ENCODE results near the gene PCDHA1. TPM values are rescaled to one million over a fixed set of nuclear protein-coding genes. Genes with fewer than 3 reads are reported as not detected.

PCDHA1 gene
- total and polyA plus RNA-seq, 2 of the 13 experiments (the other 11 are each of a cell fraction or from before 2014, with no cell fraction given): not detected

DNA sequence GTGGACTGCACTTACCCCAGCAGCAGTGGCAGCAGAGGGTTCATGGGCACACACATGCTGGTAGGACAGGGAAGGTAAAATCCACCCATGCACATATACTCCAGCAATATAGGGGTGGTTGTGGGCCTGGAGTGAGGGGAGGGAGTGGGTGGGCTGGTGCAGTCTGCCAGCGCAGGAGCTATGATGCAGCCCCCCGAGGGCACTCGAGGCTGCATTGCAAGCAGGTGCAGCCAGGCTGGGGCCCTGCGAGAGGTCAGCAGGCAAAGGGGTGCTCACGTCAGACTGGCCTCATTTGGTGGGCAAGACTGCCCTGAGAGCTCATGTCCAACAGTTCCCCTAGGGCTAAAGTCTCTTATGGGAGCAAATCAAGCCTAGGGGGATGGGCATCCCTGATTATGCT is 32.4 kb upstream of the PCDHA1 start:
- in situ Hi-C loops (cut with HindIII; ENCODE audit: extremely low pct_ligation_motif_present, low pct_unique_long_range_greater_than_20kb): loop anchor here (25.0 kb wide), 1 partner anchor 509 kb away; no protein-coding TSS in a partner anchor
- Histone ChIP-seq H3K9me3 (ENCODE audit: low read length) (peaks cover 37% of the 10 kb centered on the region), H3K27me3 (ENCODE audit: control insufficient read depth in 1 of 2, insufficient read depth in 2 of 2, low read length in 2 of 2) (no peaks in the 10 kb centered on the region), H2AFZ (ENCODE audit: low read length) (no peak overlapping the region), H3K9ac (ENCODE audit: insufficient read depth, low read depth, low read length) (no peak overlapping the region), H4K20me1 (ENCODE audit: insufficient read depth, low read length) (no peaks in the 10 kb centered on the region), H3K4me2 (ENCODE audit: low read depth, low read length) (no peak overlapping the region), H3K27ac (ENCODE audit: extremely low read length, insufficient read depth, low read length) (no peak overlapping the region), H3K4me3 (replicated peaks in 1 of 3; ENCODE audit: insufficient read depth in 1 of 3, low read depth in 2 of 3, low read length in 3 of 3) (no peak overlapping the region), H3K4me1 (ENCODE audit: insufficient read depth, low read length) (no peaks in the 10 kb centered on the region), H3K79me2 (ENCODE audit: insufficient read depth, low read length) (no peaks in the 10 kb centered on the region), H3K36me3 (replicated peaks in 1 of 2; ENCODE audit: control insufficient read depth in 1 of 2, insufficient read depth in 2 of 2, low read length in 2 of 2) (no peaks in the 10 kb centered on the region)
- CTCF ChIA-PET (ENCODE audit: low intra/inter-chr PET ratio, low total read pairs): no interaction called here
- WGBS (ENCODE audit: low lambda C conversion rate): 0% methylated on average over 3 of the region's 5 CpGs
- TF ChIP-seq ZNF138 (CRISPR knock-in tag; IDR thresholded peaks at IDR 0.05; ENCODE audit: low read depth): no peak
- TF ChIP-seq, protein P1, sequence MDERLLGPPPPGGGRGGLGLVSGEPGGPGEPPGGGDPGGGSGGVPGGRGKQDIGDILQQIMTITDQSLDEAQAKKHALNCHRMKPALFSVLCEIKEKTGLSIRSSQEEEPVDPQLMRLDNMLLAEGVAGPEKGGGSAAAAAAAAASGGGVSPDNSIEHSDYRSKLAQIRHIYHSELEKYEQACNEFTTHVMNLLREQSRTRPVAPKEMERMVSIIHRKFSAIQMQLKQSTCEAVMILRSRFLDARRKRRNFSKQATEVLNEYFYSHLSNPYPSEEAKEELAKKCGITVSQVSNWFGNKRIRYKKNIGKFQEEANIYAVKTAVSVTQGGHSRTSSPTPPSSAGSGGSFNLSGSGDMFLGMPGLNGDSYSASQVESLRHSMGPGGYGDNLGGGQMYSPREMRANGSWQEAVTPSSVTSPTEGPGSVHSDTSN (CRISPR knock-in tag; IDR thresholded peaks at IDR 0.05): no peak
- TF ChIP-seq YEATS4 (CRISPR knock-in tag; IDR thresholded peaks at IDR 0.05; ENCODE audit: borderline replicate concordance): no peak
- TF ChIP-seq TOE1 (CRISPR knock-in tag; IDR thresholded peaks at IDR 0.05): no peak
- TF ChIP-seq, protein P2, sequence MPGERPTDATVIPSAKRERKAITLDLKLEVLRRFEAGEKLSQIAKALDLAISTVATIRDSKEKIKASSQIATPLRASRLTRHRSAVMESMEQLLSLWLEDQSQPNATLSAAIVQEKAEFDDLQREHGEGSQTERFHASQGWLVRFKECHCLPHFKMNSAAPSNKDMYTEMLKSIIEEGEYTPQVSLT (CRISPR knock-in tag; IDR thresholded peaks at IDR 0.05; ENCODE audit: borderline replicate concordance, low read depth): no peak
- TF ChIP-seq YY1 (IDR thresholded peaks at IDR 0.05; ENCODE audit: insufficient read depth, insufficient replicate concordance, low read depth, low read length): no peak
- no peak for TF ChIP-seq ETV5 (CRISPR knock-in tag; IDR thresholded peaks at IDR 0.05; ENCODE audit: borderline replicate concordance)
- no peak for TF ChIP-seq SOX13 (IDR thresholded peaks at IDR 0.05)
- no peak for TF ChIP-seq SOX13 (CRISPR knock-in tag; conservative IDR thresholded peaks at IDR 0.05 in 1 of 2, IDR thresholded peaks at IDR 0.05 in 1 of 2)
- TF ChIP-seq IKZF1 (IDR thresholded peaks at IDR 0.05): no peak
- no peak for TF ChIP-seq PTBP1 (IDR thresholded peaks at IDR 0.05; ENCODE audit: low read depth, low read length, poor library complexity, severe bottlenecking)
- no peak for TF ChIP-seq RFX1 (IDR thresholded peaks at IDR 0.05)
- TF ChIP-seq, protein P3, sequence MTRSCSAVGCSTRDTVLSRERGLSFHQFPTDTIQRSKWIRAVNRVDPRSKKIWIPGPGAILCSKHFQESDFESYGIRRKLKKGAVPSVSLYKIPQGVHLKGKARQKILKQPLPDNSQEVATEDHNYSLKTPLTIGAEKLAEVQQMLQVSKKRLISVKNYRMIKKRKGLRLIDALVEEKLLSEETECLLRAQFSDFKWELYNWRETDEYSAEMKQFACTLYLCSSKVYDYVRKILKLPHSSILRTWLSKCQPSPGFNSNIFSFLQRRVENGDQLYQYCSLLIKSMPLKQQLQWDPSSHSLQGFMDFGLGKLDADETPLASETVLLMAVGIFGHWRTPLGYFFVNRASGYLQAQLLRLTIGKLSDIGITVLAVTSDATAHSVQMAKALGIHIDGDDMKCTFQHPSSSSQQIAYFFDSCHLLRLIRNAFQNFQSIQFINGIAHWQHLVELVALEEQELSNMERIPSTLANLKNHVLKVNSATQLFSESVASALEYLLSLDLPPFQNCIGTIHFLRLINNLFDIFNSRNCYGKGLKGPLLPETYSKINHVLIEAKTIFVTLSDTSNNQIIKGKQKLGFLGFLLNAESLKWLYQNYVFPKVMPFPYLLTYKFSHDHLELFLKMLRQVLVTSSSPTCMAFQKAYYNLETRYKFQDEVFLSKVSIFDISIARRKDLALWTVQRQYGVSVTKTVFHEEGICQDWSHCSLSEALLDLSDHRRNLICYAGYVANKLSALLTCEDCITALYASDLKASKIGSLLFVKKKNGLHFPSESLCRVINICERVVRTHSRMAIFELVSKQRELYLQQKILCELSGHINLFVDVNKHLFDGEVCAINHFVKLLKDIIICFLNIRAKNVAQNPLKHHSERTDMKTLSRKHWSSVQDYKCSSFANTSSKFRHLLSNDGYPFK (CRISPR knock-in tag; IDR thresholded peaks at IDR 0.05; ENCODE audit: borderline replicate concordance): no peak
- no TSS peak for BruUV-seq (replicated peaks)
- DNase-seq (ENCODE audit: low spot score) (no peak), ATAC-seq (no peak), FAIRE-seq (no peak)
- intact Hi-C loops (cut with micrococcal nuclease; ENCODE audit: unreplicated experiment): no loop called here
- POLR2A ChIA-PET: no interaction called here
